HEK293T (cell line): Measurements from ENCODE around the gene PYY.
A peak's percentile ranks its signal among the peaks of the same experiment; 100 is the strongest.

ENCODE experiments used
- ARNT ChIP-seq: fragments of 450-650 bp; IDR thresholded peaks from 2 replicates; pipeline ENCODE4 v1.6.1; 2017; ENCODE audit warnings: mild to moderate bottlenecking
- FOXA1 ChIP-seq: fragments of 450-650 bp; IDR thresholded peaks from 2 replicates; pipeline ENCODE4 v1.6.1; 2016; ENCODE audit warnings: mild to moderate bottlenecking
- FOXM1 ChIP-seq: fragments of 450-650 bp; IDR thresholded peaks from 2 replicates; pipeline ENCODE4 v1.6.1; 2017; ENCODE audit warnings: mild to moderate bottlenecking, borderline replicate concordance
- SP1 ChIP-seq: fragments of 450-650 bp; IDR thresholded peaks from 2 replicates; pipeline ENCODE4 v1.6.1; 2017
- TARDBP ChIP-seq: fragments of 450-650 bp; IDR thresholded peaks from 2 replicates; pipeline ENCODE4 v1.6.1; 2016

DNA sequence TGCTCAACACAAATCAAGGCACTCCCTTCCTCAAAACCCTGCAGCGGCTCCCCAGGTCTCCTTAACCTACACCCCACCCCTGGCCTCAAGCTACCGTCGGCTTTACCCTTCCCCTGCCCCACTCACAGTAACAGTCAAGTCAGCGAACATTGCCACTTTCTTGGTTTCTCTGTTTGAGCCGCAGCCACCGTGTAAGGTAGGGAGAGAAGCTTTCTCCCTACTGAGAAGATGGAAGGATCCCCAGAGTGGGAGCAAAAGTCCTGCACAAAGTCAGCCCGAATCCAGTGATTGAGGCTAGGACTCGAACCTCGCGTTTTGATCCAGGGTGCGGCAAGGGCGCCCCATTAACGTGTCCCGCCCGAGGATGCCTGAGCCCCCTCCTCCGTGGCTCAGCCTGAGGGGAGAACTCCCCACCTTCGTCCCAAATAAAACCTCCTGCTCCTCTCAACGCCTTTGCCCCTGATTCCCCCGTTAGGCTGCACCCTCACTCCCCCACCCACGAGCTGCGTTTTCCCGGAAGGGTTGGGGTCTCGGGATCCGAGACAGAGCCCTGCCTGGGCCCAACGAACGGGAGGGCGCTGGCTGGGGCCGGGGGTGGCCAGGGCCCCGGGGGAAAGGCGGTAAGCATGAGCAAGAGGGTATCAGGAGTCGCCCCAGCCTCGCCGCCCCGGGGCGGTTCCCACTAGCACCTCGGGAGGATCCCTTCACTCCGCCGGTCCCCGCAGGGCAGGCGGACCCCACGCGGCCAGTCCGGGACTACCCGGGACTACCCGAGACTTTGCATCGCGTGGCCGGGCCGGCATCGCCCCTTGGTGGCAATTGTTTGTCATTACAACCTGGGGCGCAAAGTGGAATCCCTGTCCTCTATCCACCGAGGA, 40.8 kb upstream of the PYY start:
- TF ChIP-seq SP1 (no peak), TARDBP (peak; percentile 93), FOXA1 (no peak), FOXM1 (0 out of 2 replicates have a peak, but pooled peaks have one; percentile 38), ARNT (no peak)
